ENCODE data around the gene DLG2. TPM values are rescaled to one million over a fixed set of nuclear protein-coding genes. Genes with fewer than 3 reads are reported as not detected.
"Not testable (repeated sequence)": the region's sequence is repeated elsewhere in the genome, so short reads cannot be mapped to it uniquely, and the experiment has no call there.

Gene DLG2
- total RNA-seq, 2 donors from 2014 or later: 5.9 to 7.4 TPM

- ATAC-seq (no peak), DNase-seq (no peak)
- intact Hi-C loops (cut with DNase I): no loop called here
Measured at GRCh38 chr11:85279267-85279666, 347.9 kb downstream of the DLG2 start.

- intact Hi-C loops (cut with DNase I): no loop called here
- ATAC-seq (no peak), DNase-seq (no peak)
Measured at GRCh38 chr11:85277693-85278092, 349.5 kb downstream of the DLG2 start.

GRCh38 chr11:85276332-85276731, 350.8 kb downstream of the DLG2 start:
- ATAC-seq (no peak), DNase-seq (no peak)
- intact Hi-C loops (cut with DNase I): no loop called here

GRCh38 chr11:85270315-85270714, 356.8 kb downstream of the DLG2 start:
- DNase-seq; ATAC-seq; intact Hi-C loops (cut with DNase I): not testable (repeated sequence)

GRCh38 chr11:85269109-85269508, 358.0 kb downstream of the DLG2 start:
- DNase-seq: no peak
- ATAC-seq: no peak
- intact Hi-C loops (cut with DNase I): no loop called here

- no peak for ATAC-seq
- intact Hi-C loops (cut with DNase I): no loop called here
- no peak for DNase-seq
Measured at GRCh38 chr11:85266646-85267045, 360.5 kb downstream of the DLG2 start.

- ATAC-seq (no peak), DNase-seq (no peak)
- intact Hi-C loops (cut with DNase I): no loop called here
Measured at GRCh38 chr11:85263328-85263727, 363.8 kb downstream of the DLG2 start.

- no peak for DNase-seq
- intact Hi-C loops (cut with DNase I): no loop called here
- ATAC-seq: no peak
Measured at GRCh38 chr11:85257837-85258236, 369.3 kb downstream of the DLG2 start.

- no peak for ATAC-seq
- no peak for DNase-seq
- intact Hi-C loops (cut with DNase I): no loop called here
Measured at GRCh38 chr11:85256433-85256832, 370.7 kb downstream of the DLG2 start.

- DNase-seq (no peak), ATAC-seq (no peak)
- intact Hi-C loops (cut with DNase I): no loop called here
Measured at GRCh38 chr11:85249482-85249881, 377.7 kb downstream of the DLG2 start.

GRCh38 chr11:85247797-85248196, 379.3 kb downstream of the DLG2 start:
- intact Hi-C loops (cut with DNase I): no loop called here
- ATAC-seq (no peak), DNase-seq (no peak)

- no peak for ATAC-seq
- intact Hi-C loops (cut with DNase I): no loop called here
- no peak for DNase-seq
Measured at GRCh38 chr11:85238906-85239305, 388.2 kb downstream of the DLG2 start.

GRCh38 chr11:85238038-85238437, 389.1 kb downstream of the DLG2 start:
- DNase-seq; ATAC-seq; intact Hi-C loops (cut with DNase I): not testable (repeated sequence)

- intact Hi-C loops (cut with DNase I): no loop called here
- no peak for DNase-seq
Measured at GRCh38 chr11:85236211-85236610, 390.9 kb downstream of the DLG2 start.

GRCh38 chr11:85232559-85232958, 394.6 kb downstream of the DLG2 start:
- DNase-seq: no peak
- intact Hi-C loops (cut with DNase I): no loop called here
- no peak for ATAC-seq

More at GRCh38 chr11:85236211-85236610, 390.9 kb downstream of the DLG2 start:
- no peak for ATAC-seq

GRCh38 chr11:85231588-85231987, 395.6 kb downstream of the DLG2 start:
- ATAC-seq: no peak
- DNase-seq: no peak
- intact Hi-C loops (cut with DNase I): no loop called here

GRCh38 chr11:85229723-85230122, 397.4 kb downstream of the DLG2 start:
- intact Hi-C loops (cut with DNase I); DNase-seq; ATAC-seq: not testable (repeated sequence)

- no peak for ATAC-seq
- no peak for DNase-seq
- intact Hi-C loops (cut with DNase I): no loop called here
Measured at GRCh38 chr11:85196968-85197367, 430.2 kb downstream of the DLG2 start.

- intact Hi-C loops (cut with DNase I): no loop called here
- DNase-seq (no peak), ATAC-seq (no peak)
Measured at GRCh38 chr11:85195934-85196333, 431.2 kb downstream of the DLG2 start.

GRCh38 chr11:85187992-85188391, 439.2 kb downstream of the DLG2 start:
- ATAC-seq (no peak), DNase-seq (no peak)
- intact Hi-C loops (cut with DNase I): no loop called here

GRCh38 chr11:85184721-85185120, 442.4 kb downstream of the DLG2 start:
- ATAC-seq (no peak), DNase-seq (no peak)
- intact Hi-C loops (cut with DNase I): no loop called here
